Smooth muscle cell (in vitro differentiated cells): Measurements from ENCODE around the gene PDCD6IP. TPM values are rescaled to one million over a fixed set of nuclear protein-coding genes. Genes with fewer than 3 reads are reported as not detected.

Experiments
- DNase-seq: peaks from one replicate; lab custom pipeline; 2025; ENCODE audit not compliant: unreplicated experiment; lab: John Stamatoyannopoulos, UW
- H2AFZ ChIP-seq: fragments of 200-600 bp; sonication (generic); 2 replicates; pipeline ENCODE4 v1.6.0; 2016; ENCODE audit warnings: antibody characterized with exemption, low read depth, mild to moderate bottlenecking
- H3F3A ChIP-seq: fragments of 200-600 bp; sonication (generic); 2 replicates; pipeline ENCODE4 v1.6.0; 2017; ENCODE audit warnings: antibody characterized with exemption, low read depth
- H3K27ac ChIP-seq: fragments of 200-600 bp; sonication (generic); 2 replicates; pipeline ENCODE4 v1.5.1; 2016; ENCODE audit warnings: low read depth, mild to moderate bottlenecking
- H3K27me3 ChIP-seq: fragments of 200-600 bp; sonication (generic); 2 replicates; pipeline ENCODE4 v1.6.1; 2016; ENCODE audit warnings: low read depth, mild to moderate bottlenecking
- H3K36me3 ChIP-seq: fragments of 200-600 bp; sonication (generic); 2 replicates; pipeline ENCODE4 v1.5.1; 2016; ENCODE audit warnings: low read depth
- H3K4me1 ChIP-seq: fragments of 200-600 bp; sonication (generic); 2 replicates; pipeline ENCODE4 v1.5.1; 2016; ENCODE audit warnings: low read depth
- H3K4me2 ChIP-seq: fragments of 200-600 bp; sonication (generic); 2 replicates; pipeline ENCODE4 v1.6.0; 2016; ENCODE audit warnings: mild to moderate bottlenecking
- H3K4me3 ChIP-seq: fragments of 200-600 bp; sonication (generic); 2 replicates; pipeline ENCODE4 v1.5.1; 2016; ENCODE audit warnings: mild to moderate bottlenecking
- H3K79me2 ChIP-seq: fragments of 200-600 bp; sonication (generic); 2 replicates; pipeline ENCODE4 v1.6.0; 2016; ENCODE audit warnings: low read depth, mild to moderate bottlenecking
- H3K9ac ChIP-seq: fragments of 200-600 bp; sonication (generic); 2 replicates; pipeline ENCODE4 v1.6.0; 2016; ENCODE audit warnings: low read depth
- H3K9me3 ChIP-seq: fragments of 200-600 bp; sonication (generic); replicated peaks from 2 replicates; pipeline ENCODE4 v1.5.1; 2016; ENCODE audit warnings: low read depth
- H4K20me1 ChIP-seq: fragments of 200-600 bp; sonication (generic); 2 replicates; pipeline ENCODE4 v1.6.0; 2016; ENCODE audit warnings: low read depth
- WGBS: methylation state at CpG from one replicate; pipeline ENCODE4 v1.1.7; 2016; ENCODE audit warnings: low lambda C conversion rate; 5-methylcytosine and 5-hydroxymethylcytosine counted together
- polyA plus RNA-seq: library from polyadenylated mRNA; unstranded; fragments of >200 nt; fragmentation: Nextera tagmentation; extraction: Ambion mirVana; gene quantifications from 2 replicates; pipeline ENCODE4 v1.2.1, GENCODE V29; 2016
- total RNA-seq: library from RNA; depleted of rRNA; stranded (reverse); fragments of >200 nt; gene quantifications from 2 replicates; pipeline ENCODE4 v1.2.3, GENCODE V29; 2014
- TF ChIP-seq, protein P1 (sequence below): fragments of 200-600 bp; sonication (generic); IDR thresholded peaks from 2 replicates; pipeline ENCODE4 v1.5.1; 2017; ENCODE audit warnings: borderline replicate concordance, mild to moderate bottlenecking, antibody characterized with exemption; ENCODE audit not compliant: insufficient read depth, poor library complexity, severe bottlenecking

The PDCD6IP gene
- total and polyA plus RNA-seq, 2 experiments from 2014 or later, result 97.6 to 138 TPM

- Histone ChIP-seq H3K79me2 (peaks cover 100% of the 10 kb centered on the region), H3K27me3 (no peaks in the 10 kb centered on the region), H3K9me3 (no peaks in the 10 kb centered on the region), H3K4me2 (no peak overlapping the region), H3K36me3 (peaks cover 4% of the 10 kb centered on the region), H3K27ac (no peak overlapping the region), H3K4me1 (no peaks in the 10 kb centered on the region), H2AFZ (no peak overlapping the region), H4K20me1 (peaks cover 100% of the 10 kb centered on the region), H3F3A (no peaks in the 10 kb centered on the region), H3K9ac (no peak overlapping the region), H3K4me3 (no peak overlapping the region)
- DNase-seq, result no peak
- TF ChIP-seq, protein P1, sequence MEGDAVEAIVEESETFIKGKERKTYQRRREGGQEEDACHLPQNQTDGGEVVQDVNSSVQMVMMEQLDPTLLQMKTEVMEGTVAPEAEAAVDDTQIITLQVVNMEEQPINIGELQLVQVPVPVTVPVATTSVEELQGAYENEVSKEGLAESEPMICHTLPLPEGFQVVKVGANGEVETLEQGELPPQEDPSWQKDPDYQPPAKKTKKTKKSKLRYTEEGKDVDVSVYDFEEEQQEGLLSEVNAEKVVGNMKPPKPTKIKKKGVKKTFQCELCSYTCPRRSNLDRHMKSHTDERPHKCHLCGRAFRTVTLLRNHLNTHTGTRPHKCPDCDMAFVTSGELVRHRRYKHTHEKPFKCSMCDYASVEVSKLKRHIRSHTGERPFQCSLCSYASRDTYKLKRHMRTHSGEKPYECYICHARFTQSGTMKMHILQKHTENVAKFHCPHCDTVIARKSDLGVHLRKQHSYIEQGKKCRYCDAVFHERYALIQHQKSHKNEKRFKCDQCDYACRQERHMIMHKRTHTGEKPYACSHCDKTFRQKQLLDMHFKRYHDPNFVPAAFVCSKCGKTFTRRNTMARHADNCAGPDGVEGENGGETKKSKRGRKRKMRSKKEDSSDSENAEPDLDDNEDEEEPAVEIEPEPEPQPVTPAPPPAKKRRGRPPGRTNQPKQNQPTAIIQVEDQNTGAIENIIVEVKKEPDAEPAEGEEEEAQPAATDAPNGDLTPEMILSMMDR, result no peak
- WGBS, result 97% methylated on average over 5 of the region's 5 CpGs
Observed at GRCh38 chr3:33808559-33808958, 10.1 kb downstream of the PDCD6IP start.

DNA sequence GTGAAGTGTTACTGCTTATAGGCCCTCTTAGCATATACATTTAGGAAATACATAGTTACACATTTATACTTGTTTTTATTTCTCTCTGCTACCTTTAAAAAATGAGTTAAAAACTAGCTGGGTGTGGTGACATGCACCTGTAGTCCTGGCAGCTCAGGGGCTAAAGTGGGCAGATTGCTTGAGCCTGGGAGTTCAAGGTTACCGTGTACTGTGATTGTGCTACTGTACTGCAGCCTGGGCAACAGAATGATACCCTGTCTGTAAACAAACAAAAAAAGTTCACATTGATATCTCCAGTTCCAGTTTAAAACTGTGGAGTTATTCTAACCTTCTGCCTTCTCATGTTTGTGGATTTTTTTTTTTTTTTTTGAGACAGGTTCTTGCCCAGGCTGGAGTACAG, 12.1 kb downstream of the PDCD6IP start:
- TF ChIP-seq, protein P1, result no peak

GRCh38 chr3:33821989-33822388, 23.6 kb downstream of the PDCD6IP start:
- DNase-seq, result no peak
- H3F3A ChIP-seq, result no peaks in the 10 kb centered on the region
- 97% methylated on average over 4 of the region's 4 CpGs for WGBS
- no peak overlapping the region for H3K9ac ChIP-seq
- TF ChIP-seq, protein P1, result no peak
- no peak overlapping the region for H3K4me3 ChIP-seq
- H3K4me1 ChIP-seq, result no peaks in the 10 kb centered on the region
- no peak overlapping the region for H3K4me2 ChIP-seq
- peaks cover 10% of the 10 kb centered on the region for H3K36me3 ChIP-seq
- H4K20me1 ChIP-seq, result peaks cover 77% of the 10 kb centered on the region
- no peak overlapping the region for H2AFZ ChIP-seq
- no peaks in the 10 kb centered on the region for H3K9me3 ChIP-seq
- no peak overlapping the region for H3K27ac ChIP-seq
- H3K79me2 ChIP-seq, result peaks cover 32% of the 10 kb centered on the region
- no peaks in the 10 kb centered on the region for H3K27me3 ChIP-seq

More for the DNA sequence above, 12.1 kb downstream of the PDCD6IP start:
- H3K27me3 ChIP-seq, result no peaks in the 10 kb centered on the region
- H3K4me1 ChIP-seq, result no peaks in the 10 kb centered on the region
- peaks cover 87% of the 10 kb centered on the region for H3K79me2 ChIP-seq
- 96% methylated on average over 1 of the region's 1 CpG for WGBS
- H4K20me1 ChIP-seq, result peaks cover 94% of the 10 kb centered on the region
- no peak overlapping the region for H3K9ac ChIP-seq
- H3K36me3 ChIP-seq, result peaks cover 6% of the 10 kb centered on the region
- no peaks in the 10 kb centered on the region for H3F3A ChIP-seq
- no peak for DNase-seq
- H2AFZ ChIP-seq, result no peak overlapping the region
- H3K4me3 ChIP-seq, result no peak overlapping the region
- H3K4me2 ChIP-seq, result no peak overlapping the region
- H3K9me3 ChIP-seq, result no peaks in the 10 kb centered on the region
- H3K27ac ChIP-seq, result no peak overlapping the region

DNA sequence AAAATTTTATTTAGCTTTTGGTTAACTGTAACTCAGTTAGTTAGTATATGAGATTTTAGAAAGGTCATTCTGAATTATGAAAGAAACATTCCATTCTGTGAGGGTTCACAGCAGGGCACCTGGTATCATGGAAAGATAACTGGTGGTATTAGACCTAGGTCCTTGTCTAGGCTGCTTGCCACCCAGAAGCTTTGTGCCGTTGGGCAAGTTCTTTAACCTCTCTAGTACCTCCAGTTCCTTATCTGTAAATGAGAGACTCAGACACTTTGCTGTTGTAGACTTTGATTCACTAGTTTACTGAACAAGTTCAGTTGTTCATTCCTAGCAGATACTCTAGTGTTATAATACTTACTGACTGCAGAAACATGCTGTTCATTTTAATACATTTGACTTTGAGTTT, 25.4 kb downstream of the PDCD6IP start:
- H3K9me3 ChIP-seq, result no peaks in the 10 kb centered on the region
- H3F3A ChIP-seq, result no peaks in the 10 kb centered on the region
- DNase-seq, result no peak
- peaks cover 76% of the 10 kb centered on the region for H4K20me1 ChIP-seq
- H3K4me1 ChIP-seq, result no peaks in the 10 kb centered on the region
- no peak overlapping the region for H3K4me3 ChIP-seq
- WGBS, result 92% methylated on average over 1 of the region's 1 CpG
- peaks cover 30% of the 10 kb centered on the region for H3K79me2 ChIP-seq
- peaks cover 23% of the 10 kb centered on the region for H3K36me3 ChIP-seq
- no peak overlapping the region for H3K27ac ChIP-seq
- H3K4me2 ChIP-seq, result no peak overlapping the region
- H2AFZ ChIP-seq, result no peak overlapping the region
- no peak overlapping the region for H3K9ac ChIP-seq
- H3K27me3 ChIP-seq, result no peaks in the 10 kb centered on the region
- TF ChIP-seq, protein P1, result no peak
